Lower leg skin (tissue), 3 donors: ENCODE results near the gene SLC9A7.
"Not testable (repeated sequence)": the region's sequence is repeated elsewhere in the genome, so short reads cannot be mapped to it uniquely, and the experiment has no call there.

Experiments
- POLR2A ChIP-seq, 2 donors: fragments of 450-650 bp; IDR thresholded peaks; one replicate each; pipeline ENCODE4 v1.6.1; 2016 to 2017; ENCODE audit warnings: antibody characterized with exemption in 2 of 2, mild to moderate bottlenecking in 1 of 2, moderate library complexity in 1 of 2
- TF ChIP-seq, protein P1 (sequence below), 3 donors: fragments of 450-650 bp; IDR thresholded peaks; one replicate each; pipeline ENCODE4 v1.5.1; 2016; ENCODE audit warnings: antibody characterized with exemption in 3 of 3, mild to moderate bottlenecking in 3 of 3, moderate library complexity in 2 of 3

DNA sequence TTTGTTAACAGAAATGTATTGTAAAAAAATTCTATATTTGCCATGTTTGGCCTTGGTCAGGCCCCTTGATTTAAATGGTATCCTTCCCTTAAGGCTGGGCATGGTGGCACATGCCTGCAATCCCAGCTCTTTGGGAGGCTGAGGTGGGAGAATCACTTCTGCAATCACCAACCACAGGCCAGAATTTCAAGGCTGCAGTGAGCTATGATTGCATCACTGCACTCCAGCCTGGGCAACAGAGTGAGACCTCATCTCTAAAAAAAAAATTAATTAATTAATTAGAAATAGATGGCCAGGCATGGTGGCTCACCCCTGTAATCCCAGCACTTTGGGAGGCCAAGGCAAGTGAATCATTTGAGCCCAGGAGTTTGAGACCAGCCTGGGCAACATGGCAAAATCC lies 25.5 kb upstream of the SLC9A7 start:
- not testable (repeated sequence) for TF ChIP-seq POLR2A (IDR thresholded peaks at IDR 0.05)
- TF ChIP-seq, protein P1, sequence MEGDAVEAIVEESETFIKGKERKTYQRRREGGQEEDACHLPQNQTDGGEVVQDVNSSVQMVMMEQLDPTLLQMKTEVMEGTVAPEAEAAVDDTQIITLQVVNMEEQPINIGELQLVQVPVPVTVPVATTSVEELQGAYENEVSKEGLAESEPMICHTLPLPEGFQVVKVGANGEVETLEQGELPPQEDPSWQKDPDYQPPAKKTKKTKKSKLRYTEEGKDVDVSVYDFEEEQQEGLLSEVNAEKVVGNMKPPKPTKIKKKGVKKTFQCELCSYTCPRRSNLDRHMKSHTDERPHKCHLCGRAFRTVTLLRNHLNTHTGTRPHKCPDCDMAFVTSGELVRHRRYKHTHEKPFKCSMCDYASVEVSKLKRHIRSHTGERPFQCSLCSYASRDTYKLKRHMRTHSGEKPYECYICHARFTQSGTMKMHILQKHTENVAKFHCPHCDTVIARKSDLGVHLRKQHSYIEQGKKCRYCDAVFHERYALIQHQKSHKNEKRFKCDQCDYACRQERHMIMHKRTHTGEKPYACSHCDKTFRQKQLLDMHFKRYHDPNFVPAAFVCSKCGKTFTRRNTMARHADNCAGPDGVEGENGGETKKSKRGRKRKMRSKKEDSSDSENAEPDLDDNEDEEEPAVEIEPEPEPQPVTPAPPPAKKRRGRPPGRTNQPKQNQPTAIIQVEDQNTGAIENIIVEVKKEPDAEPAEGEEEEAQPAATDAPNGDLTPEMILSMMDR (IDR thresholded peaks at IDR 0.05) = not testable (repeated sequence)
